WERI-Rb-1 (cell line): ENCODE measurements around the gene KLHL17.

Source experiments
- DNase-seq: peaks from one replicate; pipeline ENCODE4 v3.0.0-alpha.2; 2020
- H3K27ac ChIP-seq: fragments of 250-450 bp; sonication (Bioruptor Pico); 2 replicates; pipeline ENCODE4 v1.5.1; 2020; ENCODE audit warnings: mild to moderate bottlenecking, moderate library complexity
- H3K27me3 ChIP-seq: fragments of 250-450 bp; sonication (Bioruptor Pico); 2 replicates; pipeline ENCODE4 v1.5.1; 2021; ENCODE audit warnings: mild to moderate bottlenecking, low read depth, moderate library complexity; ENCODE audit not compliant: insufficient read depth, severe bottlenecking
- H3K36me3 ChIP-seq: fragments of 250-450 bp; sonication (Bioruptor Pico); 2 replicates; pipeline ENCODE4 v1.5.1; 2020; ENCODE audit warnings: mild to moderate bottlenecking, moderate library complexity
- H3K4me3 ChIP-seq: 2 replicates; pipeline ENCODE4 v1.5.1; 2011; ENCODE audit warnings: low read depth, mild to moderate bottlenecking, control low read depth, low read length
- H3K9me3 ChIP-seq: fragments of 250-450 bp; sonication (Bioruptor Pico); 2 replicates; pipeline ENCODE4 v1.5.1; 2021; ENCODE audit warnings: mild to moderate bottlenecking, moderate library complexity; ENCODE audit not compliant: severe bottlenecking
- CTCF ChIP-seq: IDR thresholded peaks from 2 replicates; pipeline ENCODE4 v1.5.1; 2011; ENCODE audit warnings: low read depth, mild to moderate bottlenecking, control low read depth, inconsistent platforms, low read length

The KLHL17 gene

DNA sequence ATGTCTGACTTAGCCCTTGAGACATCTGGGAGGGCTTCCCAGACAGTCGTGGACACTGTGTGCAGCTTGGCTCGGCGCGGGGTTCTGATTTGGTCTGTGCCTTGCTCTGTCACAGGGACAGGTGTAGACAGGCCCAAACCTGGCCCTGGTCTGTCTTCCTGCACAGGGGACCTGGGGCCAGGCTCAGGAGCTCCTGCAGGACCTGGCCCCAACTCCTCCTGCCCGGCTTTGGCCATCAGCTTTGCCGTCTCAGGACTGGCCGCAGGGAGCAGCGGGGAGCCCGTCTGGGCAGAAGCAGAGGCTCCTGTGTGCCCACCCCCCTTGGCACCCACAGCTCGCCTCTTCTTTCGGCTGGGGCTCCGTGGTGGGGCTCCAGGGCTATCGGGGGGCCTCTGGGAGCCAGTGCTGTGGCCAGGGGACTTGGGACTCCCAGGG lies 19.8 kb downstream of the KLHL17 start:
- Histone ChIP-seq H3K9me3 (no peaks in the 10 kb centered on the region), H3K27me3 (no peaks in the 10 kb centered on the region), H3K27ac (no peak overlapping the region), H3K36me3 (no peaks in the 10 kb centered on the region), H3K4me3 (no peak overlapping the region)
- no peak for TF ChIP-seq CTCF
- DNase-seq = no peak

DNA sequence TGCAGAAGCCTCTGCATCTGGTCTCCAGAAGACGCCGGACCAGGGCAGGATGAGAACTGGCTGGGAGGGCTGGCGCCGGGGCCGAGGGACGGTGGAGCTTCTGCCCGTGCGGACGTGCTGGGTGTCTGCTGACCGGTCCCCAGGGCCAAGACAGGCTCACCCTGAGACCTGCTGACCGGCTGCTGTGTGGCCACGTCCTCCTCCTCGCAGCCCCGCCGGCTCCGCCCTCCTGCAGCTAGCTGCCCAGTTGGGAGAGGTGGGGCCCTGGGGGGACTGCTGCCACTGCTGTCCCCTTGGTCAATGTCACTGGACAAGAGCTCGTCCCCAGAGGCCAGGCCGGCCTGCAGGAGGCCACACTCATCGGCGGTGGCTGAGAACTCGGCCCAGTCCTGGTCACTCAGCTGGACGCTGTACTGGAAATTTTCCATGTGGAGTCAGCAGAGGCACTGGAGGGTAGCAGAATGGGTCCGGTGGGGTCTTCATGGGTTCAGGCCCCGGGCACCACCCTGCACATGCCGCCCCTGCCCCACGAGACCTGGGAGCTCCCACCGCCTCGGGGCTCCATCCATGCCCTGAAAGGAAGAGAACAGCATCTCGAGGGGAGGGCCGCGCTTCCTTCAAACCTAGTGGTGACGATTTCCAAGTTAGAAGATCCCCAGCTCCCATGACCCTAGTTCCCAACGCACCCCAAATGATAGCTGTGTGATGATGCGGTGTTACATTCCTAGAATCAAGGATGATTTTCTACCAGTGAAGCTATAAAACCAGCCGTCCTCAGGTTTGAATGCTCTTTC lies 20.4 kb downstream of the KLHL17 start:
- H3K4me3 ChIP-seq = no peak overlapping the region
- no peak for TF ChIP-seq CTCF
- H3K27ac ChIP-seq = no peak overlapping the region
- no peaks in the 10 kb centered on the region for H3K9me3 ChIP-seq
- no peak for DNase-seq
- no peaks in the 10 kb centered on the region for H3K27me3 ChIP-seq
- no peaks in the 10 kb centered on the region for H3K36me3 ChIP-seq

- Histone ChIP-seq H3K27ac (no peak overlapping the region), H3K36me3 (no peaks in the 10 kb centered on the region), H3K9me3 (no peaks in the 10 kb centered on the region), H3K4me3 (no peak overlapping the region), H3K27me3 (no peaks in the 10 kb centered on the region)
- TF ChIP-seq CTCF = no peak
- no peak for DNase-seq
These were observed 21.1 kb downstream of the KLHL17 start for GRCh38 chr1:981491-981954.

DNA sequence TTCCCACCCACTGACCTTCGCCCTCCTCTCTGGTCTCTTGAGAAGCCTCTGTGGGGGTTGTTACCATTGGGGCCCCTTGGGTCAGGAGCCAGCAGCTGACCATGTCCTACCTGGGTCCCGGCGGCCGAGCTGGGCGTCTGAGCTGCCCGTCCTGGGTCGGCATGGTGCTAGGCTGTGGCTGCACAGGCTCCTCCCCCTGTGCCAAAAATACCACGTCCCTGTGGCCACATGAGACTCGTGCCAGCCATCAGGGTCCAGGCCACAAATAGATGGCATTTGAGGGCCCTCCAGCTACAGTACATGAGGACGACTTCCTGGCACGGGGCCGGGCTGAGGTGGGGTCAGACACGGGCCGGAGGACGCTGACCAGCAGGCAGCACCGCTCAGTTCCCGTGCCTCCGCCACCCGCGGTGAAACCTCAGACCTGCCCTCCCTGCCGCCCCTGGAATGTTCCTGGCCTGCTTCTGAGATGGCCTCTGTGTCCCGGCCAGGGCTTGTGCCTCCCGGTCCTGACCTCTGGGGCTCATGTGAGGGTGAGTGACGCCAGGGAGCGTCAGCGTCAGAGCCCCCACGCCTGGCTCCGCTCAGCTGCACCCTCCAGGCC lies 21.7 kb downstream of the KLHL17 start, which contains the start of gene PERM1:
Gene PERM1, minus strand, starts transcription at position 139 of the 604 bp plus-strand sequence. CDS start 1,064 bp downstream, outside the sequence.
- no peak for DNase-seq
- Histone ChIP-seq H3K4me3 (no peak within 1 kb of the TSS), H3K9me3 (no peaks in the 10 kb centered on the region), H3K36me3 (no peaks in the 10 kb centered on the region), H3K27me3 (no peaks in the 10 kb centered on the region), H3K27ac (no peak within 1 kb of the TSS)
- TF ChIP-seq CTCF = no peak

DNA sequence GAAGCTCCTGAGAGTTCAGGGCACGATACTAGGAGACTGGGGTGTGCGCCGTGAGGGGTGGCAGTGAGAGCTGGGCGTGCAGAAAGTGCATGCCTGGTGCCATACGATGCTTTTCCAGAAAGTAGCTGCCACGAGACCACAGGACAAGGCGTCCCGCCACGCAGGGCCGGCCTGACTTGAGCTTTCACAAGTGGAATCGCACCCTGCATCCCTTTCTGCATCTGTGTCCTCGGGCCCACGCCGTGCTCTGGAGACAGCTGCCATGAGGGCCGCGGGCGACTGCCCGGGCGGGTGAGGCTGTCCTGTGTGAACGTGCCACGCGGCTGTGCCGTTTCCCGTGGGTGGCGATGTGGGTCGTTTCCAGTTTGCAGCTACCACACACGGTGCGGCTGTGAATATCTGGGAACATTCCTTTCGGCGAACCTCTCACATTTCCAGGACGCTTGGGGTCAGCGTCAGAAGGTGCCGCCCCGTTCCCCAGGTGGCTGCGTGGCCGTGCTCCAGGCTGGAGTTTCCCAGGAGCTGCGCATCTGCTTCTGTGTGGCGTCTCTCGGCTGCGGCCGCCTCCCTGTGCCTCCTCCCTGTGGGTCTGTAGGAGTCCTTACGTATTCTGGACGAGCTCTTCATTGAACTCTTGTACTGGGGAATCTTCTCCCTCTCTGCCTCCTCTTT lies 22.5 kb downstream of the KLHL17 start:
- Histone ChIP-seq H3K4me3 (no peak overlapping the region), H3K9me3 (no peaks in the 10 kb centered on the region), H3K27me3 (no peaks in the 10 kb centered on the region), H3K27ac (no peak overlapping the region), H3K36me3 (no peaks in the 10 kb centered on the region)
- no peak for TF ChIP-seq CTCF
- DNase-seq = no peak
